Mesenchymal stem cell (in vitro differentiated cells and primary cell): Measurements from ENCODE around the gene TMEM244.
A peak's percentile ranks its signal among the peaks of the same experiment; 100 is the strongest.

Source experiments
- DNase-seq: peaks from one replicate; pipeline ENCODE4 v3.0.0-alpha.2; 2013
- H2AFZ ChIP-seq: one replicate; pipeline ENCODE4 v1.6.1; 2013; ENCODE audit warnings: low read depth, mild to moderate bottlenecking, control low read depth, inconsistent platforms, low read length, moderate library complexity
- H2AK5ac ChIP-seq: 2 replicates; pipeline ENCODE4 v1.6.1; 2013; ENCODE audit warnings: low read length, moderate library complexity, mild to moderate bottlenecking, inconsistent platforms; ENCODE audit not compliant: severe bottlenecking
- H2BK120ac ChIP-seq: one replicate; pipeline ENCODE4 v1.6.1; 2013; ENCODE audit warnings: low read depth, mild to moderate bottlenecking, inconsistent platforms, low read length, moderate library complexity
- H2BK12ac ChIP-seq, 2 experiments: one replicate each; pipeline ENCODE4 v1.6.1; 2013; ENCODE audit warnings: inconsistent platforms in 2 of 2, low read length in 2 of 2, mild to moderate bottlenecking in 2 of 2, moderate library complexity in 2 of 2, control low read depth in 1 of 2
- H2BK15ac ChIP-seq: one replicate; pipeline ENCODE4 v1.6.1; 2013; ENCODE audit warnings: mild to moderate bottlenecking, low read depth, inconsistent platforms; ENCODE audit not compliant: poor library complexity, severe bottlenecking
- H2BK5ac ChIP-seq: 2 replicates; pipeline ENCODE4 v1.6.1; 2013; ENCODE audit warnings: low read depth, mild to moderate bottlenecking, low read length, control low read depth, inconsistent platforms; ENCODE audit not compliant: poor library complexity, severe bottlenecking
- H3K14ac ChIP-seq, 2 experiments: one replicate each; pipeline ENCODE4 v1.6.1; 2013; ENCODE audit warnings: inconsistent platforms in 2 of 2, low read length in 2 of 2, control low read depth in 1 of 2, mild to moderate bottlenecking in 1 of 2, moderate library complexity in 1 of 2
- H3K18ac ChIP-seq, 2 experiments: one replicate each; pipeline ENCODE4 v1.6.1; 2013; ENCODE audit warnings: inconsistent platforms in 2 of 2, low read length in 2 of 2, control low read depth in 1 of 2, low read depth in 1 of 2, mild to moderate bottlenecking in 1 of 2
- H3K23ac ChIP-seq, 2 experiments: one replicate each; pipeline ENCODE4 v1.6.1; 2013; ENCODE audit warnings: inconsistent platforms in 2 of 2, low read length in 2 of 2, mild to moderate bottlenecking in 2 of 2, moderate library complexity in 2 of 2, control low read depth in 1 of 2
- H3K27ac ChIP-seq: 2 replicates; pipeline ENCODE4 v1.5.1; 2013; ENCODE audit warnings: mild to moderate bottlenecking, moderate library complexity, low read length, control low read depth, inconsistent platforms; ENCODE audit not compliant: poor library complexity, severe bottlenecking
- H3K27me3 ChIP-seq, 2 experiments: 2 replicates each; pipeline versions ENCODE4 v1.6.1 to v1.7.0; 2013; ENCODE audit warnings: low read length in 2 of 2, mild to moderate bottlenecking in 2 of 2, moderate library complexity in 2 of 2, control low read depth in 1 of 2, inconsistent platforms in 1 of 2; ENCODE audit not compliant: control insufficient read depth in 1 of 2, insufficient read depth in 1 of 2
- H3K36me3 ChIP-seq, 2 experiments: 2 replicates each; pipeline versions ENCODE4 v1.6.1 to v1.7.0; 2013; ENCODE audit warnings: low read length in 2 of 2, control low read depth in 1 of 2, inconsistent platforms in 1 of 2, low read depth in 1 of 2, mild to moderate bottlenecking in 1 of 2; ENCODE audit not compliant: insufficient read depth in 2 of 2, control insufficient read depth in 1 of 2
- H3K4ac ChIP-seq, 2 experiments: one replicate each; pipeline ENCODE4 v1.6.1; 2013; ENCODE audit warnings: inconsistent platforms in 2 of 2, low read length in 2 of 2, mild to moderate bottlenecking in 2 of 2, moderate library complexity in 2 of 2, control low read depth in 1 of 2, low read depth in 1 of 2
- H3K4me1 ChIP-seq: 2 replicates; pipeline ENCODE4 v1.6.1; 2013; ENCODE audit warnings: low read depth, low read length, control low read depth; ENCODE audit not compliant: control insufficient read depth, insufficient read depth
- H3K4me2 ChIP-seq: 2 replicates; pipeline ENCODE4 v1.6.1; 2013; ENCODE audit warnings: low read length, mild to moderate bottlenecking, inconsistent platforms; ENCODE audit not compliant: poor library complexity, severe bottlenecking
- H3K4me3 ChIP-seq, 2 experiments: 2 replicates each; pipeline versions ENCODE4 v1.5.1 to v1.7.0; 2013; ENCODE audit warnings: low read length in 2 of 2, mild to moderate bottlenecking in 2 of 2, control low read depth in 1 of 2, low read depth in 1 of 2; ENCODE audit not compliant: insufficient read depth in 1 of 2
- H3K79me1 ChIP-seq: replicated peaks from 2 replicates; pipeline ENCODE4 v1.6.1; 2013; ENCODE audit warnings: mild to moderate bottlenecking, control low read depth, low read length, inconsistent platforms; ENCODE audit not compliant: poor library complexity, severe bottlenecking
- H3K9ac ChIP-seq: 2 replicates; pipeline ENCODE4 v1.7.0; 2013; ENCODE audit warnings: mild to moderate bottlenecking, low read length, moderate library complexity
- H3K9me3 ChIP-seq: 2 replicates; pipeline ENCODE4 v1.7.0; 2013; ENCODE audit warnings: mild to moderate bottlenecking, low read length; ENCODE audit not compliant: control insufficient read depth
- H4K8ac ChIP-seq: one replicate; pipeline ENCODE4 v1.6.1; 2013; ENCODE audit warnings: inconsistent platforms, mild to moderate bottlenecking, low read length, moderate library complexity
- H4K91ac ChIP-seq: one replicate; pipeline ENCODE4 v1.6.1; 2013; ENCODE audit warnings: mild to moderate bottlenecking, low read length, inconsistent platforms
- WGBS: methylation state at CpG from one replicate; pipeline ENCODE4 v1.1.7; 2013; ENCODE audit warnings: mixed read lengths; 5-methylcytosine and 5-hydroxymethylcytosine counted together

TMEM244 gene

GRCh38 chr6:129865013-129865412 lies 3.9 kb upstream of the TMEM244 start:
- H3K14ac ChIP-seq: no peak overlapping the region
- no peak overlapping the region for H2AK5ac ChIP-seq
- no peaks in the 10 kb centered on the region for H3K27me3 ChIP-seq
- no peak overlapping the region for H3K27ac ChIP-seq
- H2BK12ac ChIP-seq: no peak overlapping the region
- no peak overlapping the region for H3K4me2 ChIP-seq
- no peak overlapping the region for H2BK5ac ChIP-seq
- no peaks in the 10 kb centered on the region for H3K9me3 ChIP-seq
- no peak for DNase-seq
- no peak overlapping the region for H3K18ac ChIP-seq
- no peak overlapping the region for H4K91ac ChIP-seq
- WGBS: 94% methylated on average over 3 of the region's 4 CpGs
- no peak overlapping the region for H3K23ac ChIP-seq
- no peak overlapping the region for H2BK15ac ChIP-seq
- no peak overlapping the region for H4K8ac ChIP-seq
- H3K36me3 ChIP-seq: no peaks in the 10 kb centered on the region
- H3K4me3 ChIP-seq: no peak overlapping the region
- H3K4me1 ChIP-seq: peaks cover 4% of the 10 kb centered on the region
- H3K79me1 ChIP-seq: no peaks in the 10 kb centered on the region
- no peak overlapping the region for H2AFZ ChIP-seq
- no peak overlapping the region for H3K4ac ChIP-seq
- H2BK120ac ChIP-seq: no peak overlapping the region
- no peak overlapping the region for H3K9ac ChIP-seq

GRCh38 chr6:129863664-129864063 lies 2.5 kb upstream of the TMEM244 start:
- Histone ChIP-seq H3K14ac (no peak overlapping the region), H3K79me1 (no peaks in the 10 kb centered on the region), H2BK120ac (no peak overlapping the region), H3K4me1 (peaks cover 4% of the 10 kb centered on the region), H2AFZ (no peak overlapping the region), H3K4me2 (no peak overlapping the region), H3K27ac (no peak overlapping the region), H3K36me3 (no peaks in the 10 kb centered on the region), H3K9ac (no peak overlapping the region), H3K27me3 (no peaks in the 10 kb centered on the region), H3K18ac (no peak overlapping the region), H3K4ac (no peak overlapping the region), H2AK5ac (no peak overlapping the region), H2BK5ac (no peak overlapping the region), H4K8ac (no peak overlapping the region), H2BK12ac (no peak overlapping the region), H4K91ac (no peak overlapping the region), H2BK15ac (no peak overlapping the region), H3K4me3 (no peak overlapping the region), H3K9me3 (no peaks in the 10 kb centered on the region), H3K23ac (no peak overlapping the region)
- DNase-seq: peak; percentile 30
- 80% methylated on average over 6 of the region's 6 CpGs for WGBS

- no peak overlapping the region for H4K8ac ChIP-seq
- no peak for DNase-seq
- H3K9me3 ChIP-seq: no peaks in the 10 kb centered on the region
- H2BK12ac ChIP-seq: no peak overlapping the region
- H3K14ac ChIP-seq: no peak overlapping the region
- no peak overlapping the region for H2BK15ac ChIP-seq
- no peak overlapping the region for H2BK120ac ChIP-seq
- no peak overlapping the region for H3K4ac ChIP-seq
- H4K91ac ChIP-seq: no peak overlapping the region
- no peak overlapping the region for H3K9ac ChIP-seq
- no peak overlapping the region for H3K4me3 ChIP-seq
- H3K79me1 ChIP-seq: no peaks in the 10 kb centered on the region
- no peak overlapping the region for H2BK5ac ChIP-seq
- no peak overlapping the region for H2AFZ ChIP-seq
- H3K23ac ChIP-seq: no peak overlapping the region
- H3K27me3 ChIP-seq: no peaks in the 10 kb centered on the region
- H3K36me3 ChIP-seq: no peaks in the 10 kb centered on the region
- H3K4me1 ChIP-seq: peaks cover 4% of the 10 kb centered on the region
- no CpG with 5 or more reads among the region's 2 CpGs for WGBS
- H3K4me2 ChIP-seq: no peak overlapping the region
- peak overlapping the region; percentile 45 for H3K27ac ChIP-seq
- H2AK5ac ChIP-seq: peak overlapping the region; percentile 63
- H3K18ac ChIP-seq: no peak overlapping the region
Observed at GRCh38 chr6:129859524-129859923, 1.6 kb downstream of the TMEM244 start.

GRCh38 chr6:129857838-129858237 lies 3.3 kb downstream of the TMEM244 start:
- Histone ChIP-seq H3K4ac (no peak overlapping the region), H4K91ac (no peak overlapping the region), H4K8ac (no peak overlapping the region), H2AK5ac (no peak overlapping the region), H3K27ac (no peak overlapping the region), H2BK120ac (no peak overlapping the region), H3K23ac (no peak overlapping the region), H3K27me3 (no peaks in the 10 kb centered on the region), H3K18ac (no peak overlapping the region), H3K36me3 (no peaks in the 10 kb centered on the region), H2AFZ (no peak overlapping the region), H3K9me3 (no peaks in the 10 kb centered on the region), H3K4me1 (peaks cover 3% of the 10 kb centered on the region), H3K14ac (no peak overlapping the region), H3K4me2 (no peak overlapping the region), H3K79me1 (no peaks in the 10 kb centered on the region), H2BK5ac (peak overlapping the region; percentile 8), H2BK12ac (no peak overlapping the region), H3K9ac (no peak overlapping the region), H2BK15ac (no peak overlapping the region), H3K4me3 (no peak overlapping the region)
- DNase-seq: no peak
- 50% methylated on average over 2 of the region's 4 CpGs for WGBS
